ENCODE measurements around the gene CALD1. TPM values are rescaled to one million over a fixed set of nuclear protein-coding genes. Genes with fewer than 3 reads are reported as not detected.

The CALD1 gene
- total RNA-seq, 2 donors from 2014 or later, result 307 to 314 TPM

DNA sequence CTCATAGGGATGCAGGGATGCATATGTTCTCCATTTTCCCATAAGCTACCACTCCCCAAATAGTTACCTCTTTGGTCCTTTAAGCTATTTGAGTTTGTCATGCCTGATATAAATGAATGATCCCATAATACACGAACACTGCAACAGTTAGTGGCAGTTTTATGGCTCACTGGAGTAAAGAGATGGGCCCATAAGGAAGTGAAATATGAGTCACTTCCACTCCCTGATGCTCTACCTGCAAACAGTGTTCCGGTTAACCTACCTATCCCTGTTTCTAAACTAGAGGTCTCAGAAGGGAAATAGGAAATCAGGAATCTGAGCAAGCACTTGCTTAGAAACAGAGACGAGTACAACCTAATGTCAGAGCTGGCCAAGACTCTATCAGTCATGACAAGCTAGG is 71.7 kb downstream of the CALD1 start:
- no peaks in the 10 kb centered on the region for H3K36me3 ChIP-seq
- H3K9me3 ChIP-seq, result no peaks in the 10 kb centered on the region
- H3K27ac ChIP-seq, result peak overlapping the region; percentile 69 to 80
- 48% methylated on average over 3 of the region's 3 CpGs for WGBS
- DNase-seq (ENCODE audit: low spot score), result no peak
- peaks cover 22% of the 10 kb centered on the region for H3K4me1 ChIP-seq (replicated peaks)
- TF ChIP-seq POLR2AphosphoS5 (IDR thresholded peaks at IDR 0.05) (peak; percentile 49), POLR2A (IDR thresholded peaks at IDR 0.05) (no peak)
- H3K27me3 ChIP-seq (replicated peaks; ENCODE audit: insufficient read depth), result no peaks in the 10 kb centered on the region
- intact Hi-C loops (cut with DNase I), result no loop called here
- no peak overlapping the region for H3K4me3 ChIP-seq

DNA sequence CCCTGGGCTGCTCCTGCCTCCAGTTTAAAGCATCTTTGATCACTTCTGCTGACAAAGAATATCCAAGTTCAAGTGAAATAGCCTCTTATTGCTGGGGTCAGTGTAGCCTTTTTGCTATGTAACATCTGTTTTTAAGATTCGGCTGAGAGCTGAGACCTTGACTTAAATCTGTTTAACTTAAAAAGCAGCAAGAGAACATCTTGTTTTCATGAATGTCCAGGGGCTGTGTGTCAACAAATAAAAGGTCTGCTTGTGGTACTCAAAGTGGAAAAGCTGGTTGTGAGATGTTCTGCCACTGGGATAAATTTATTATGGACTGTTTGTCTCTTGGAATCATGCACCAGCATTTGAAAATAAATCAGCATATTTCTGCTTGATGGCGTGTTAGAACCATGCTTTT is 73.2 kb downstream of the CALD1 start:
- WGBS, result 11% methylated on average over 2 of the region's 2 CpGs
- H3K4me1 ChIP-seq (replicated peaks), result peaks cover 30% of the 10 kb centered on the region
- H3K27ac ChIP-seq, result peak overlapping the region; percentile 69 to 80
- H3K27me3 ChIP-seq (replicated peaks; ENCODE audit: insufficient read depth), result no peaks in the 10 kb centered on the region
- DNase-seq (ENCODE audit: low spot score), result peak; percentile 65
- H3K36me3 ChIP-seq, result no peaks in the 10 kb centered on the region
- intact Hi-C loops (cut with DNase I), result no loop called here
- no peaks in the 10 kb centered on the region for H3K9me3 ChIP-seq
- no peak for TF ChIP-seq POLR2A (IDR thresholded peaks at IDR 0.05)
- peak; percentile 86 for TF ChIP-seq POLR2AphosphoS5 (IDR thresholded peaks at IDR 0.05)
- TF ChIP-seq, protein P1, sequence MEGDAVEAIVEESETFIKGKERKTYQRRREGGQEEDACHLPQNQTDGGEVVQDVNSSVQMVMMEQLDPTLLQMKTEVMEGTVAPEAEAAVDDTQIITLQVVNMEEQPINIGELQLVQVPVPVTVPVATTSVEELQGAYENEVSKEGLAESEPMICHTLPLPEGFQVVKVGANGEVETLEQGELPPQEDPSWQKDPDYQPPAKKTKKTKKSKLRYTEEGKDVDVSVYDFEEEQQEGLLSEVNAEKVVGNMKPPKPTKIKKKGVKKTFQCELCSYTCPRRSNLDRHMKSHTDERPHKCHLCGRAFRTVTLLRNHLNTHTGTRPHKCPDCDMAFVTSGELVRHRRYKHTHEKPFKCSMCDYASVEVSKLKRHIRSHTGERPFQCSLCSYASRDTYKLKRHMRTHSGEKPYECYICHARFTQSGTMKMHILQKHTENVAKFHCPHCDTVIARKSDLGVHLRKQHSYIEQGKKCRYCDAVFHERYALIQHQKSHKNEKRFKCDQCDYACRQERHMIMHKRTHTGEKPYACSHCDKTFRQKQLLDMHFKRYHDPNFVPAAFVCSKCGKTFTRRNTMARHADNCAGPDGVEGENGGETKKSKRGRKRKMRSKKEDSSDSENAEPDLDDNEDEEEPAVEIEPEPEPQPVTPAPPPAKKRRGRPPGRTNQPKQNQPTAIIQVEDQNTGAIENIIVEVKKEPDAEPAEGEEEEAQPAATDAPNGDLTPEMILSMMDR (IDR thresholded peaks at IDR 0.05), result peak in 1 of 4 experiments; percentile 10
- H3K4me3 ChIP-seq, result no peak overlapping the region

DNA sequence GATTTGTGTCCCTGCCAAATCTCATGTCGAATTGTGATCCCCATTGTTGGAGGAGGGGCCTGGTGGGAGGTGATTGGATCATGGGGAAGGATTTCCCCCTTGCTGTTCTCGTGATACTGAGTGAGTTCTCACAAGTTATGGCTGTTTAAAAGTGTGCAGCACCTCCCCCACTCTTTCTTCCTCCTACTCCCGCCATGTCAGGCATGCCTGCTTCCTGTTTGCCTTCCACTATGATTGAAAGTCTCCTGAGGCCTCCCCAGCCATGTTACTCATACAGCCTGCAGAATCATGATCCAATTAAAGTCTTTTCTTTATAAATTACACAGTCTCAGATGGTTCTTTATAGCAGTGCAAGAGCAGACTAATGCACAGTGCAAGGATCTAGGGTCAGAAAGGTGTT is 75.4 kb downstream of the CALD1 start:
- H3K4me3 ChIP-seq, result no peak overlapping the region
- H3K9me3 ChIP-seq, result no peaks in the 10 kb centered on the region
- peaks cover 31% of the 10 kb centered on the region for H3K4me1 ChIP-seq (replicated peaks)
- intact Hi-C loops (cut with DNase I), result no loop called here
- DNase-seq (ENCODE audit: low spot score), result no peak
- no peaks in the 10 kb centered on the region for H3K27me3 ChIP-seq (replicated peaks; ENCODE audit: insufficient read depth)
- no peaks in the 10 kb centered on the region for H3K36me3 ChIP-seq
- 71% methylated on average over 3 of the region's 3 CpGs for WGBS
- TF ChIP-seq POLR2A (IDR thresholded peaks at IDR 0.05), result no peak
- TF ChIP-seq POLR2AphosphoS5 (IDR thresholded peaks at IDR 0.05), result no peak
- TF ChIP-seq, protein P1 (IDR thresholded peaks at IDR 0.05), result no peak
- H3K27ac ChIP-seq, result peak overlapping the region; percentile 17 to 64

DNA sequence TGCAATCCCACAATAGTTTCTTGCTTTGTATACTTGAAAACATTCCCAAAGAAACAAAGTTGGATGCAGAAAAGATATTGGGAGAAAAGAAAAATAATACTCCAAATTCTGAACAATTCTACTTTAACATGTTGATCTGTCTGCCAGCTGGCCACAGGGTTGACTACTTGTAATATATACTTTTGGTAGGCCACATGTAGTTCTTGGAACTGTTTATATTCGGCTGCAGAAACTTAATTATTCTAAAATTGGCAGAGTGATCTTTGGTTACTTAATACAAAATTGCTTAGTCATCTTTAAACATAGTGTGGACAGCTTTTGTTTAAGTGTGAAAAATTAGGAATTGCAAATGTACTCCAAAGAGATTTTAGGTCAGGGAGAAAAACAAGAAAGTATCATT is 76.0 kb downstream of the CALD1 start:
- intact Hi-C loops (cut with DNase I), result no loop called here
- H3K27me3 ChIP-seq (replicated peaks; ENCODE audit: insufficient read depth), result no peaks in the 10 kb centered on the region
- peaks cover 31% of the 10 kb centered on the region for H3K4me1 ChIP-seq (replicated peaks)
- peak overlapping the region; percentile 64 for H3K27ac ChIP-seq
- H3K4me3 ChIP-seq, result no peak overlapping the region
- 19% methylated on average over 1 of the region's 1 CpG for WGBS
- no peak for TF ChIP-seq POLR2A (IDR thresholded peaks at IDR 0.05)
- TF ChIP-seq POLR2AphosphoS5 (IDR thresholded peaks at IDR 0.05), result no peak
- TF ChIP-seq, protein P1 (IDR thresholded peaks at IDR 0.05), result no peak
- no peaks in the 10 kb centered on the region for H3K9me3 ChIP-seq
- no peaks in the 10 kb centered on the region for H3K36me3 ChIP-seq
- DNase-seq (ENCODE audit: low spot score), result no peak

DNA sequence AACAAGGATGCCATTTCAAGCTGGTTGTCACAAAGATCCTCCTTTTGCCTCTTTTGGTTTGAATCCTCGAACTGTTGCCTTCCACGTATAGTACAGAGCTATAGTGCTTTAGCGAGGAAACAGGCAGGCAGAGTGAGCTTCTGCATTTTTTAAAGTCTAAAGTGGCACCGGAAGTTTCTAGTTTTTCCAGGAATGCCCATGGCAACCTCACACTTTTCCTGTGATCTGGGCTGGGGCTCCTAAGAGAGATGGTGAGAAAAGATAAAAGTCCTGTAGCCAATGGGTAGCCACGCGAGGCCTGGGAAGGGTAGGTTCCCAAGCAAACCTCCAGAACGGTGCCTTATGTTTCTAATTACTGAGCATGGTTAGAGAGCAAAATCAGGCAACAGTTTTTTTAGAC is 76.7 kb downstream of the CALD1 start:
- no peak overlapping the region for H3K4me3 ChIP-seq
- WGBS, result 63% methylated on average over 7 of the region's 7 CpGs
- H3K9me3 ChIP-seq, result no peaks in the 10 kb centered on the region
- intact Hi-C loops (cut with DNase I), result no loop called here
- peaks cover 31% of the 10 kb centered on the region for H3K4me1 ChIP-seq (replicated peaks)
- H3K27me3 ChIP-seq (replicated peaks; ENCODE audit: insufficient read depth), result no peaks in the 10 kb centered on the region
- H3K27ac ChIP-seq, result peak overlapping the region; percentile 64
- DNase-seq (ENCODE audit: low spot score), result no peak
- TF ChIP-seq POLR2A (IDR thresholded peaks at IDR 0.05) (no peak), POLR2AphosphoS5 (IDR thresholded peaks at IDR 0.05) (no peak)
- TF ChIP-seq, protein P1 (IDR thresholded peaks at IDR 0.05), result no peak
- H3K36me3 ChIP-seq, result no peaks in the 10 kb centered on the region

Measured in prostate gland (tissue), 2 donors.